Psoas muscle (tissue), 8 donors: Measurements from ENCODE around the gene SERPING1. TPM values are rescaled to one million over a fixed set of nuclear protein-coding genes. Genes with fewer than 3 reads are reported as not detected.

Source experiments
- ATAC-seq, 4 donors: fragments of 200-7000 bp; cut with Tn5 transposase; one replicate each; pipeline ENCODE4 v1.9.1; 2020; ENCODE audit warnings: moderate library complexity in 3 of 4, mild to moderate bottlenecking in 2 of 4
- DNase-seq, 2 donors: peaks; one replicate each; pipeline ENCODE4 v3.0.0-alpha.2; 2020
- H3K27ac ChIP-seq: fragments of 200-600 bp; one replicate; pipeline ENCODE4 v1.8.0; 2022
- H3K27me3 ChIP-seq, 3 donors: fragments of 200-600 bp in 1 of 3; one replicate each; pipeline versions ENCODE4 v1.6.1 to v1.8.0; 2013 to 2022; ENCODE audit warnings: low read length in 2 of 3, mild to moderate bottlenecking in 2 of 3, moderate library complexity in 1 of 3; ENCODE audit not compliant: insufficient read depth in 3 of 3
- H3K36me3 ChIP-seq, 2 donors: fragments of 200-600 bp in 1 of 2; one replicate each; pipeline versions ENCODE4 v1.6.1 to v1.8.0; 2013 to 2022; ENCODE audit warnings: low read depth in 1 of 2, mild to moderate bottlenecking in 1 of 2, moderate library complexity in 1 of 2; ENCODE audit not compliant: insufficient read depth in 1 of 2
- H3K4me1 ChIP-seq: fragments of 200-600 bp; one replicate; pipeline ENCODE4 v1.8.0; 2022
- H3K4me3 ChIP-seq: fragments of 200-600 bp; one replicate; pipeline ENCODE4 v1.8.0; 2022; ENCODE audit warnings: mild to moderate bottlenecking
- H3K9me3 ChIP-seq: fragments of 200-600 bp; one replicate; pipeline ENCODE4 v1.8.0; 2022
- CTCF ChIP-seq: fragments of 200-600 bp; IDR thresholded peaks from one replicate; pipeline ENCODE4 v1.8.0; 2022; ENCODE audit warnings: antibody characterized with exemption
- WGBS, 3 donors: extraction: QIAGEN DNeasy Blood & Tissue Kit; methylation state at CpG; one replicate each; pipeline versions ENCODE4 v1.1.6 to v1.1.7; 2013; 5-methylcytosine and 5-hydroxymethylcytosine counted together
- intact Hi-C, 2 donors: fragments of 100-400 bp; cut with DNase I; formaldehyde crosslinking; loops; one replicate each; pipeline versions ENCODE4 v1.11.0 to v1.14.2; 2022
- polyA plus RNA-seq, 3 donors: library from polyadenylated mRNA; stranded (reverse); fragments of 200-250 nt; gene quantifications; one replicate each; pipeline ENCODE4 v1.2.3, GENCODE V29; 2013
- total RNA-seq, 4 donors: library from RNA; stranded (reverse); fragmentation: NEBNext Ultra II Directional in 2 of 4; extraction: Animal tissue kit (Norgen Biotek cat#: 25700) in 2 of 4; gene quantifications; one replicate each; pipeline versions ENCODE4 v1.2.1 to v1.2.4, GENCODE V29; 2021 to 2023
- donor health status: healthy with polysubstance abuse.
- donor health status: DM: no; HTN: no; CAD: no; lungs with moderate emphysema.
- donor health status: Bipolar disorder and iron deficiency.
- donor health status: healthy.
- donor health status: DM: yes; HTN: yes; CAD: no.
- donor health status: DM: no; HTN: no; CAD: no.
- donor health status: DM: no; HTN: no; CAD: no.
- donor health status: DM: yes; HTN: yes; CAD: no.

SERPING1 gene
- total and polyA plus RNA-seq, 7 donors: 42.6 to 97.3 (median 69.8) TPM

GRCh38 chr11:57619331-57619730, 21.8 kb downstream of the SERPING1 start:
- no peak overlapping the region for H3K4me3 ChIP-seq
- no peak overlapping the region for H3K27ac ChIP-seq
- intact Hi-C loops: no loop called here
- H3K9me3 ChIP-seq: no peaks in the 10 kb centered on the region
- DNase-seq: no peak
- H3K36me3 ChIP-seq: peaks cover 0 to 9% of the 10 kb centered on the region in 2 donors
- peaks cover 0 to 4% (median 0%) of the 10 kb centered on the region in 3 donors for H3K27me3 ChIP-seq
- ATAC-seq: no peak
- H3K4me1 ChIP-seq: no peaks in the 10 kb centered on the region
- 85 to 92% (median 87%) methylated on average over 2 of the region's 2 CpGs for WGBS, 3 donors
- TF ChIP-seq CTCF: no peak

GRCh38 chr11:57620467-57620866, 23.0 kb downstream of the SERPING1 start:
- ATAC-seq (no peak), DNase-seq (no peak)
- no peaks in the 10 kb centered on the region for H3K4me1 ChIP-seq
- no peak overlapping the region for H3K4me3 ChIP-seq
- H3K27me3 ChIP-seq: peaks cover 0 to 4% (median 0%) of the 10 kb centered on the region in 3 donors
- TF ChIP-seq CTCF: no peak
- H3K36me3 ChIP-seq: no peaks in the 10 kb centered on the region
- no peaks in the 10 kb centered on the region for H3K9me3 ChIP-seq
- H3K27ac ChIP-seq: no peak overlapping the region
- intact Hi-C loops: no loop called here

GRCh38 chr11:57622263-57622662, 24.8 kb downstream of the SERPING1 start:
- no peak for TF ChIP-seq CTCF
- 29 to 51% (median 36%) methylated on average over 3 of the region's 3 CpGs for WGBS, 3 donors

GRCh38 chr11:57624864-57625263, 27.4 kb downstream of the SERPING1 start:
- no peaks in the 10 kb centered on the region for H3K9me3 ChIP-seq
- no peaks in the 10 kb centered on the region for H3K27me3 ChIP-seq
- H3K36me3 ChIP-seq: no peaks in the 10 kb centered on the region
- DNase-seq (no peak), ATAC-seq (no peak)
- TF ChIP-seq CTCF: no peak
- 89 to 93% (median 91%) methylated on average over 2 of the region's 2 CpGs for WGBS, 3 donors
- H3K4me1 ChIP-seq: no peaks in the 10 kb centered on the region
- no peak overlapping the region for H3K4me3 ChIP-seq
- no peak overlapping the region for H3K27ac ChIP-seq
- intact Hi-C loops: no loop called here

More at GRCh38 chr11:57622263-57622662, 24.8 kb downstream of the SERPING1 start:
- H3K36me3 ChIP-seq: no peaks in the 10 kb centered on the region
- H3K4me3 ChIP-seq: no peak overlapping the region
- H3K27me3 ChIP-seq: peaks cover 0 to 4% (median 0%) of the 10 kb centered on the region in 3 donors
- H3K9me3 ChIP-seq: no peaks in the 10 kb centered on the region
- intact Hi-C loops: no loop called here
- no peaks in the 10 kb centered on the region for H3K4me1 ChIP-seq
- DNase-seq (no peak), ATAC-seq (no peak)
- no peak overlapping the region for H3K27ac ChIP-seq

GRCh38 chr11:57626895-57627294, 29.4 kb downstream of the SERPING1 start:
- Histone ChIP-seq H3K9me3 (no peaks in the 10 kb centered on the region), H3K4me3 (no peak overlapping the region), H3K4me1 (no peaks in the 10 kb centered on the region), H3K27ac (no peak overlapping the region), H3K27me3 (peaks cover 0 to 9% (median 0%) of the 10 kb centered on the region in 3 donors), H3K36me3 (no peaks in the 10 kb centered on the region)
- TF ChIP-seq CTCF: no peak
- intact Hi-C loops: no loop called here
- ATAC-seq: no peak
- DNase-seq: no peak
- WGBS, 3 donors: 76 to 91% (median 86%) methylated on average over 1 of the region's 1 CpG
